ENCODE results near the gene PYDC1.
"Not testable (repeated sequence)": the region's sequence is repeated elsewhere in the genome, so short reads cannot be mapped to it uniquely, and the experiment has no call there.

Gene PYDC1

DNA sequence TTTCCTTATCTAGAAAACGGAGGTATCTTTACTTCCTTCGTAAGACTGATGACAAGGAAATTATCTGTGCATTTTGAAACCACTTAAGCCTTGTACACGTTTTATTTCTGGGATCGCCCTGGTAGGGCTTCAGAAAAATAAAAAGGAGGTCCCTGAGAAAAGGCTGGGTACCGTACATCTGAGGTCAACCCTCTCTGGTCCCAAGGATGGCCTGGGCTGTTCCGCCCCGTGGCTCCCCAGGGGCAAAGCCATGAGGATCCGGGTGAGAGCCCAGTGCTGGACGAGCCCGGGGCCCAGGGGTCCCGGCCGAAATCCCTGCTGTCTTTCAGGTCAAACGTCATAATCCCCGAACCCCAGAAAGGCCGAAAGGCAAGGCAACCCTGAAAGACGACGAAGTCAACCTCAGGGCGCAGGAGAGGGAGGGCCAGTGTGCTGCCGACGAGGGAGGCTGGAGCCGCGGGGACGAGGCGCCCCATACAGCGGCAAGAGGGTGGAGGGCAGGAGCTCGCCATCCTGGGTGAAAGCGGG is 37.7 kb downstream of the PYDC1 start:
- DNase-seq (ENCODE audit: low spot score), result no peak

DNA sequence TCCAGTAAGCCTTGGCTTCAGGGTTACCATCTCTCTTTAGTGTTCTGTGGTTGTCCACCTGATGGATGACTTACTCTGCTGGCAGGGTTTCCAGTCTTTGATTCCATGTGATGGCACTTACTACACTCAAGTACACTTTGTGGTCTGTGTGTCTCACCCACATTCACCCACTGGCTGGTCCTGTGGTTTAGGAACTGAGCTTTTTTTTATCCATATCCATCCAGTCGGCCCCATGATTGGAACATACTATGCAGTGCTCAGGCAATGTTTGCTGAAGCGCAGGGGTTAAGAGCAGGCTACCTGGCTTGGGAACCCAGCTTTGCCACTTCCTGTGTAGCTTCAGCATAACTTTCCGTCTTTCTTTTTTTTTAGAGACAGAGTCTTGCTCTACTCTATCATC is 39.8 kb downstream of the PYDC1 start:
- DNase-seq (ENCODE audit: low spot score), result no peak

DNA sequence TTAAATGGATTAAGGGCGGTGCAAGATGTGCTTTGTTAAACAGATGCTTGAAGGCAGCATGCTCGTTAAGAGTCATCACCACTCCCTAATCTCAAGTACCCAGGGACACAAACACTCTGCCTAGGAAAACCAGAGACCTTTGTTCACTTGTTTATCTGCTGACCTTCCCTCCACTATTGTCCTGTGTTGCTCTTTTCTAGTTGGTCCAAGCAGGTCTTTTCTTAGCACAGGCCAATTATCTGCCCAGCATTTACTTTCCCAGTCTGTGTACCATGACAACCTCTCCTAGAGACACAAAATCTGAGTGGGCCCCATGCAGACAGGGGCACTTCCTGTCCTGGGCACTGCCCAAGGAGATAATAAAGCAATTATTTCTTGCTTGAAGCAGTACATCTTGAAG is 46.9 kb downstream of the PYDC1 start:
- not testable (repeated sequence) for DNase-seq (ENCODE audit: low spot score)

DNA sequence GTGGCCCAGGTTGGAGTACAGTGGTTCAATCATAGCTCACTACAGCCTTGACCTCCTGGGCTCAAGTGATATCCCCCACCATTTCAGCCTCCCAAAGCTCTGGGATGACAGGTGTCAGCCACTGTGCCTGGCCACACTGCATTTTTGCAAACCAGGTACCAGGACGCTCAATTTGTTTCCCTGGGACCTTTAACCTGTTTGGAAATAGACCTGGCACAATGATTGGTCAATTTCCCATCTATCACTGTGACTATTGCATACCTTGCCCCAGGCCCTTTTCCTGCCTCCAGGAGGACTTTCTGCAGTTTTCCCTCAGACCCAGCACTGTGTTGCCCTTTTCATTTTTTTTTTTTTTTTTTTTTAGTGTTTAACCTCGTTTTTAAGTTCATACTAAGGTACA is 48.1 kb downstream of the PYDC1 start:
- no peak for DNase-seq (ENCODE audit: low spot score)

DNA sequence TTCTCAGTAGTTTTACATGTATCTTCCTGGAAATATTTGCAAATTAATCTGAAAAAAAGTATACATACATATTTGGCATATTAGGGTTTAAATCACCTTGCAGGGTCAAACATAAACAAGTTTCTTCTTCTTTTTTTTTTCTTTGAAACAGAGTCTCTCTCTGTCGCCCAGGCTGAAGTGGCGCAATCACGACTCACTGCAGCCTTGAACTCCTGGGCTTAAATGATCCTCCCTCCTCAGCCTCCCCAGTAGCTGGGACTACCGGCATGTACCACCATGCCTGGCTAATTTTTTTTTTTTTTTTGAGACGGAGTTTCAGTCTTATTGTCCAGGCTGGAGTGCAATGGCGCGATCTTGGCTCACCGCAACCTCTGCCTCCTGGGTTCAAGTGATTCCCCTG is 49.6 kb downstream of the PYDC1 start:
- DNase-seq (ENCODE audit: low spot score), result no peak

All from germinal center (tissue), 1 donor.